Measurements from ENCODE around the gene BST1.
A peak's percentile ranks its signal among the peaks of the same experiment; 100 is the strongest.

Gene BST1

GRCh38 chr4:15690020-15690809, 12.7 kb upstream of the BST1 start:
- Mint-ChIP-seq H3K4me3 (no peak overlapping the region), H3K27me3 (no peaks in the 10 kb centered on the region), H3K4me1 (peaks cover 2% of the 10 kb centered on the region), H3K9me3 (peaks cover 0 to 1% of the 10 kb centered on the region in 2 donors), H3K27ac (no peak overlapping the region)
- ATAC-seq (no peak), DNase-seq (no peak)

GRCh38 chr4:15691346-15692135, 11.3 kb upstream of the BST1 start:
- no peaks in the 10 kb centered on the region for H3K9me3 Mint-ChIP-seq
- no peak overlapping the region for H3K4me3 Mint-ChIP-seq
- DNase-seq (no peak), ATAC-seq (no peak)
- H3K27me3 Mint-ChIP-seq, result no peaks in the 10 kb centered on the region
- no peaks in the 10 kb centered on the region for H3K4me1 Mint-ChIP-seq
- H3K27ac Mint-ChIP-seq, result no peak overlapping the region

GRCh38 chr4:15692602-15693001, 10.3 kb upstream of the BST1 start:
- no peaks in the 10 kb centered on the region for H3K9me3 Mint-ChIP-seq
- H3K4me1 Mint-ChIP-seq, result no peaks in the 10 kb centered on the region
- ATAC-seq (no peak), DNase-seq (no peak)
- no peaks in the 10 kb centered on the region for H3K27me3 Mint-ChIP-seq
- H3K4me3 Mint-ChIP-seq, result no peak overlapping the region
- H3K27ac Mint-ChIP-seq, result no peak overlapping the region

GRCh38 chr4:15694431-15694830, 8.4 kb upstream of the BST1 start:
- no peak for ATAC-seq
- Mint-ChIP-seq H3K4me3 (no peak overlapping the region), H3K27me3 (peaks cover 15% of the 10 kb centered on the region), H3K27ac (no peak overlapping the region), H3K9me3 (no peaks in the 10 kb centered on the region), H3K4me1 (no peaks in the 10 kb centered on the region)
- no peak for DNase-seq

- H3K4me1 Mint-ChIP-seq, result no peaks in the 10 kb centered on the region
- peak overlapping the region in 1 of 2 donors; percentile 86 for H3K27ac Mint-ChIP-seq
- DNase-seq (no peak), ATAC-seq (no peak)
- no peak overlapping the region for H3K4me3 Mint-ChIP-seq
- H3K27me3 Mint-ChIP-seq, result peaks cover 24% of the 10 kb centered on the region
- H3K9me3 Mint-ChIP-seq, result no peaks in the 10 kb centered on the region
Measured at GRCh38 chr4:15695240-15695699, 7.6 kb upstream of the BST1 start.

- no peak for ATAC-seq
- no peaks in the 10 kb centered on the region for H3K4me1 Mint-ChIP-seq
- peaks cover 26% of the 10 kb centered on the region for H3K27me3 Mint-ChIP-seq
- no peak overlapping the region for H3K4me3 Mint-ChIP-seq
- no peak for DNase-seq
- no peak overlapping the region for H3K27ac Mint-ChIP-seq
- no peaks in the 10 kb centered on the region for H3K9me3 Mint-ChIP-seq
Measured at GRCh38 chr4:15695729-15696128, 7.1 kb upstream of the BST1 start.

GRCh38 chr4:15696866-15697265, 6.0 kb upstream of the BST1 start:
- H3K4me3 Mint-ChIP-seq, result no peak overlapping the region
- no peaks in the 10 kb centered on the region for H3K4me1 Mint-ChIP-seq
- H3K27ac Mint-ChIP-seq, result no peak overlapping the region
- ATAC-seq (no peak), DNase-seq (no peak)
- no peaks in the 10 kb centered on the region for H3K9me3 Mint-ChIP-seq
- H3K27me3 Mint-ChIP-seq, result peaks cover 26% of the 10 kb centered on the region

- peak overlapping the region; percentile 91 to 93 for H3K4me3 Mint-ChIP-seq
- peaks cover 12% of the 10 kb centered on the region for H3K4me1 Mint-ChIP-seq
- no peaks in the 10 kb centered on the region for H3K9me3 Mint-ChIP-seq
- peak; percentile 34 for ATAC-seq
- peaks cover 21% of the 10 kb centered on the region for H3K27me3 Mint-ChIP-seq
- H3K27ac Mint-ChIP-seq, result peak overlapping the region; percentile 30 to 60
- DNase-seq, result no peak
Measured at GRCh38 chr4:15703439-15703838, 574 bp downstream of the BST1 start.

GRCh38 chr4:15704129-15704528, 1.3 kb downstream of the BST1 start:
- peaks cover 12% of the 10 kb centered on the region for H3K4me1 Mint-ChIP-seq
- no peak overlapping the region for H3K4me3 Mint-ChIP-seq
- DNase-seq, result no peak
- H3K9me3 Mint-ChIP-seq, result no peaks in the 10 kb centered on the region
- H3K27ac Mint-ChIP-seq, result no peak overlapping the region
- no peak for ATAC-seq
- peaks cover 14% of the 10 kb centered on the region for H3K27me3 Mint-ChIP-seq

- ATAC-seq (no peak), DNase-seq (no peak)
- Mint-ChIP-seq H3K4me1 (peaks cover 12% of the 10 kb centered on the region), H3K27ac (no peak overlapping the region), H3K27me3 (no peaks in the 10 kb centered on the region), H3K4me3 (no peak overlapping the region), H3K9me3 (no peaks in the 10 kb centered on the region)
Measured at GRCh38 chr4:15706646-15707362, 3.9 kb downstream of the BST1 start.

- Mint-ChIP-seq H3K4me3 (no peak overlapping the region), H3K27ac (no peak overlapping the region), H3K27me3 (no peaks in the 10 kb centered on the region), H3K4me1 (peaks cover 12% of the 10 kb centered on the region), H3K9me3 (no peaks in the 10 kb centered on the region)
- DNase-seq (no peak), ATAC-seq (no peak)
Measured at GRCh38 chr4:15707363-15707715, 4.5 kb downstream of the BST1 start.

- no peak for ATAC-seq
- H3K9me3 Mint-ChIP-seq, result no peaks in the 10 kb centered on the region
- no peaks in the 10 kb centered on the region for H3K4me1 Mint-ChIP-seq
- DNase-seq, result no peak
- no peak overlapping the region for H3K27ac Mint-ChIP-seq
- H3K4me3 Mint-ChIP-seq, result no peak overlapping the region
- H3K27me3 Mint-ChIP-seq, result no peaks in the 10 kb centered on the region
Measured at GRCh38 chr4:15711762-15712161, 8.9 kb downstream of the BST1 start.

GRCh38 chr4:15712214-15712613, 9.3 kb downstream of the BST1 start:
- H3K27me3 Mint-ChIP-seq, result no peaks in the 10 kb centered on the region
- H3K4me1 Mint-ChIP-seq, result no peaks in the 10 kb centered on the region
- ATAC-seq (no peak), DNase-seq (no peak)
- no peak overlapping the region for H3K27ac Mint-ChIP-seq
- H3K4me3 Mint-ChIP-seq, result no peak overlapping the region
- H3K9me3 Mint-ChIP-seq, result no peaks in the 10 kb centered on the region

GRCh38 chr4:15714141-15714540, 11.3 kb downstream of the BST1 start:
- no peak overlapping the region for H3K4me3 Mint-ChIP-seq
- H3K27ac Mint-ChIP-seq, result no peak overlapping the region
- H3K9me3 Mint-ChIP-seq, result no peaks in the 10 kb centered on the region
- H3K27me3 Mint-ChIP-seq, result no peaks in the 10 kb centered on the region
- no peaks in the 10 kb centered on the region for H3K4me1 Mint-ChIP-seq
- DNase-seq (no peak), ATAC-seq (no peak)

GRCh38 chr4:15714646-15715435, 12.0 kb downstream of the BST1 start:
- H3K9me3 Mint-ChIP-seq, result no peaks in the 10 kb centered on the region
- H3K4me3 Mint-ChIP-seq, result no peak overlapping the region
- no peaks in the 10 kb centered on the region for H3K27me3 Mint-ChIP-seq
- ATAC-seq (no peak), DNase-seq (no peak)
- H3K27ac Mint-ChIP-seq, result no peak overlapping the region
- no peaks in the 10 kb centered on the region for H3K4me1 Mint-ChIP-seq
